ENCODE results near the gene RIMKLB. TPM values are rescaled to one million over a fixed set of nuclear protein-coding genes. Genes with fewer than 3 reads are reported as not detected.
A peak's percentile ranks its signal among the peaks of the same experiment; 100 is the strongest.

Gene RIMKLB
- total and polyA plus RNA-seq, 2 of the 8 experiments (the other 6 are each of a cell fraction or from before 2014, with no cell fraction given), result 37.8 to 78.2 TPM

DNA sequence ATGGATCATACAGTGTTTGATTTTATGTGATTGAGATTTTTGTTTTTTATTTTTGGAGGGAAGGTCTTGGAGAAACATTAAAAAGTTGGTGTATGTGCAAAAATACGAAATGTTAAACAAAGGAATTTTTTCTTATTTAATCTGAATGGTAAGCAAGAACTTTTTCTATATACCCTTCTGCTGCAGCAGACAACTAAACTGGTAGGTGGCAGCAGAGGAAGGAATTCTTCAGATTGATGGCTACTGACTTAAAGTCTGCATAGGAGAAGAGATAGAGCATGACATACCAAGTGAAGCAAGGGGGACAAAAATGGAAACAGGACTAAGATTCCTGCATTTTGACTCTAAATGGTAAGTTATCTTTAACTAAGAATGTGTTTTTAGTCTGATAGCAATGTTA lies 82.6 kb downstream of the RIMKLB start:
- peaks cover 4% of the 10 kb centered on the region; the same call in 1 of the 2 replicates for H3K79me1 ChIP-seq (ENCODE audit: low read depth, low read length)
- WGBS, 2 experiments (ENCODE audit: extremely low coverage in 1 of 2, insufficient coverage in 1 of 2, insufficient read length in 1 of 2, insufficient replicate concordance in 2 of 2, low coverage in 1 of 2, low lambda C conversion rate in 2 of 2, missing lambda C conversion rate in 1 of 2), result 50% methylated on average over 1 of the region's 1 CpG; no CpG with 5 or more reads in 1 of the 2 experiments
- H3K4me2 ChIP-seq (ENCODE audit: insufficient read depth in 1 of 2, low read depth in 2 of 2, low read length in 2 of 2), result no peak overlapping the region
- no peak overlapping the region for H3K56ac ChIP-seq (replicated peaks; ENCODE audit: insufficient read length, low read depth, low read length)
- no peak overlapping the region for H2AFZ ChIP-seq (ENCODE audit: low read length)
- no peak overlapping the region for H3K4me3 ChIP-seq (ENCODE audit: extremely low read depth in 1 of 4, insufficient read depth in 2 of 4, low read depth in 3 of 4, low read length in 4 of 4)
- no peaks in the 10 kb centered on the region for H3K27me3 ChIP-seq (replicated peaks in 1 of 4; ENCODE audit: control insufficient read depth in 3 of 4, extremely low read depth in 1 of 4, insufficient read depth in 3 of 4, low read length in 3 of 4)
- no peak overlapping the region for H2AK5ac ChIP-seq (ENCODE audit: low read depth, low read length)
- H3K9me3 ChIP-seq (ENCODE audit: insufficient read depth in 2 of 2, low read depth in 1 of 2, low read length in 1 of 2), result no peaks in the 10 kb centered on the region
- H3K27ac ChIP-seq (ENCODE audit: low read depth, low read length), result no peak overlapping the region
- no peak overlapping the region for H3K18ac ChIP-seq (ENCODE audit: extremely low read depth, low read length)
- H2BK12ac ChIP-seq (ENCODE audit: low read depth, low read length), result no peak overlapping the region
- no peaks in the 10 kb centered on the region for H3K23me2 ChIP-seq (ENCODE audit: low read depth, low read length)
- 0 out of 4 replicates have a peak, but pooled peaks cover 0 to 3% of the 10 kb centered on the region in 2 experiments for H3K79me2 ChIP-seq (ENCODE audit: control insufficient read depth in 1 of 2, insufficient read depth in 2 of 2, low read length in 2 of 2)
- H4K91ac ChIP-seq (replicated peaks; ENCODE audit: insufficient read length, low read length), result no peak overlapping the region
- H3K4ac ChIP-seq (replicated peaks; ENCODE audit: insufficient read length, low read depth, low read length), result no peak overlapping the region
- FAIRE-seq (peak; percentile 89), DNase-seq (ENCODE audit: low read depth in 1 of 2, low spot score in 2 of 2) (no peak)
- H3K4me1 ChIP-seq (replicated peaks in 1 of 4; ENCODE audit: control insufficient read depth in 3 of 4, insufficient read depth in 4 of 4, low read length in 3 of 4), result no peaks in the 10 kb centered on the region
- H3K36me3 ChIP-seq (ENCODE audit: control insufficient read depth in 2 of 4, insufficient read depth in 4 of 4, low read length in 3 of 4), result peaks cover 4 to 15% (median 6%) of the 10 kb centered on the region in 4 experiments; a peak in 6 of 8 replicates
- H4K8ac ChIP-seq (ENCODE audit: extremely low read depth, insufficient read depth, low read length), result no peak overlapping the region
- H2BK15ac ChIP-seq (ENCODE audit: low read length), result no peak overlapping the region
- CTCF ChIA-PET (ENCODE audit: partially characterized antibody), result interaction anchor here (0.7 to 3.6 kb wide), 12 partner anchors 8 to 132 kb away, joined by 3 to 25 read pairs (median 4); no protein-coding TSS in a partner anchor
- no peak overlapping the region for H3K14ac ChIP-seq (ENCODE audit: insufficient read length)
- no peak overlapping the region for H2BK20ac ChIP-seq (ENCODE audit: low read length)
- no peak overlapping the region for H2BK5ac ChIP-seq (ENCODE audit: low read depth, low read length)
- POLR2A ChIA-PET (ENCODE audit: partially characterized antibody), result interaction anchor here (0.7 to 1.1 kb wide), 3 partner anchors 10 to 80 kb away, joined by 3 read pairs; no protein-coding TSS in a partner anchor
- H2BK120ac ChIP-seq (replicated peaks; ENCODE audit: low read depth, low read length), result no peak overlapping the region
- H4K20me1 ChIP-seq (replicated peaks in 1 of 2; ENCODE audit: control insufficient read depth in 1 of 2, insufficient read depth in 2 of 2, low read length in 2 of 2), result no peaks in the 10 kb centered on the region
- H3K9ac ChIP-seq (replicated peaks in 1 of 4; ENCODE audit: extremely low read depth in 1 of 4, low read depth in 3 of 4, low read length in 3 of 4), result no peak overlapping the region
- H3K23ac ChIP-seq (ENCODE audit: insufficient read length), result no peak overlapping the region
- no peak overlapping the region for H4K5ac ChIP-seq (ENCODE audit: insufficient read length, low read depth, low read length)
- TF ChIP-seq ASH2L (IDR thresholded peaks at IDR 0.05; ENCODE audit: low read length) (no peak), JUN (IDR thresholded peaks at IDR 0.05; ENCODE audit: low read depth, low read length) (no peak), CBX8 (IDR thresholded peaks at IDR 0.05; ENCODE audit: borderline replicate concordance, low read depth, low read length) (no peak), JUND (IDR thresholded peaks at IDR 0.05; ENCODE audit: low read length) (no peak), SIRT6 (IDR thresholded peaks at IDR 0.05; ENCODE audit: low read length) (no peak), SP4 (IDR thresholded peaks at IDR 0.05; ENCODE audit: low read length) (no peak), E2F6 (IDR thresholded peaks at IDR 0.05) (no peak), NRF1 (IDR thresholded peaks at IDR 0.05; ENCODE audit: low read depth, low read length) (no peak), NANOG (IDR thresholded peaks at IDR 0.05; ENCODE audit: insufficient read depth, low read depth, low read length, poor library complexity, severe bottlenecking) (no peak), RAD21 (IDR thresholded peaks at IDR 0.05 in 1 of 2, conservative IDR thresholded peaks at IDR 0.05 in 1 of 2; ENCODE audit: low read depth in 2 of 2, low read length in 2 of 2) (peak; percentile 61 to 68)

Measured in H1 (cell line).